Measurements from ENCODE around the gene HNF1A. TPM values are rescaled to one million over a fixed set of nuclear protein-coding genes. Genes with fewer than 3 reads are reported as not detected.

HNF1A gene
- total RNA-seq, 1 experiment from 2014 or later, result not detected

DNA sequence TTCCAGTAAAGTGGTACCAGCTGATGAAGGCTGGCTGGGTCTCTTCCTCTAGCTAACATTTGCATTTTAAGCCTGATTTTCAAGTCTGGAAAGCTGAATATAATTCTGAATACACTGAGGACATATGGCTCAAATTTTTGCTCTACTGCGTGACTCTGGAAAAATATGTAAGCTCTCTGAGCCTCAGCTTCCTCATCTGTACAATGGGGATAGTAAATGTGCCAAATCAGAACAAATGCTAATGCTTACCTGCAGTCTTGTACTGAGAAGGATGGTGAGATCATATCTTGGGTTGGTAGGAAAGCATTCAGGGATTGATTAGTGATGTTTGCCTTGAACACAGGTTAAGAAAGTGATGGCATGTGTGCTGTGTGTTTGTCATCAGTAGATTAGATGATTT is 14.6 kb downstream of the HNF1A start:
- Histone ChIP-seq H3K4me1 (ENCODE audit: control insufficient read depth in 1 of 2, insufficient read depth in 2 of 2, low read length in 2 of 2) (no peaks in the 10 kb centered on the region), H2AFZ (ENCODE audit: low read depth, low read length, poor library complexity, severe bottlenecking) (no peak overlapping the region), H3K9me2 (ENCODE audit: insufficient read depth) (no peaks in the 10 kb centered on the region), H3K36me3 (ENCODE audit: control insufficient read depth in 1 of 2, insufficient read depth in 2 of 2, low read length in 2 of 2) (no peaks in the 10 kb centered on the region), H3K27ac (ENCODE audit: low read depth, low read length) (no peak overlapping the region), H3K9me3 (ENCODE audit: control insufficient read depth in 1 of 2, insufficient read depth in 1 of 2, low read depth in 1 of 2, low read length in 2 of 2) (no peaks in the 10 kb centered on the region), H3K79me2 (ENCODE audit: insufficient read depth, low read length) (no peaks in the 10 kb centered on the region), H3K4me3 (replicated peaks in 1 of 2; ENCODE audit: low read depth in 1 of 2, low read length in 2 of 2) (no peak overlapping the region), H3K4me2 (ENCODE audit: low read length) (no peak overlapping the region), H3K27me3 (ENCODE audit: insufficient read depth, low read length) (no peaks in the 10 kb centered on the region), H4K20me1 (ENCODE audit: insufficient read depth) (no peaks in the 10 kb centered on the region), H3K9ac (ENCODE audit: low read length) (no peak overlapping the region)
- no peak for ATAC-seq
- RAD21 ChIA-PET (ENCODE audit: low non-redundant PET in 1 of 2, low total read pairs in 2 of 2, uncharacterized antibody in 2 of 2, unreplicated experiment in 2 of 2), result no interaction called here
- CTCF ChIA-PET, result interaction anchor here (1.4 kb wide), 1 partner anchor 21 kb away, joined by 4 read pairs; no protein-coding TSS in a partner anchor
- POLR2A ChIA-PET, result interaction anchor here (0.6 kb wide), 1 partner anchor 340 kb away, joined by 3 read pairs; no protein-coding TSS in a partner anchor
- TF ChIP-seq ZNF274 (IDR thresholded peaks at IDR 0.05; ENCODE audit: low read depth, low read length), result no peak
- TF ChIP-seq SP1 (IDR thresholded peaks at IDR 0.05; ENCODE audit: low read depth), result no peak
- no peak for TF ChIP-seq REST (IDR thresholded peaks at IDR 0.05; ENCODE audit: low read depth)
- TF ChIP-seq JUND (IDR thresholded peaks at IDR 0.05), result no peak
- TF ChIP-seq EGR1 (IDR thresholded peaks at IDR 0.05; ENCODE audit: low read depth), result no peak
- TF ChIP-seq SRF (IDR thresholded peaks at IDR 0.05; ENCODE audit: low read depth), result no peak
- TF ChIP-seq, protein P1, sequence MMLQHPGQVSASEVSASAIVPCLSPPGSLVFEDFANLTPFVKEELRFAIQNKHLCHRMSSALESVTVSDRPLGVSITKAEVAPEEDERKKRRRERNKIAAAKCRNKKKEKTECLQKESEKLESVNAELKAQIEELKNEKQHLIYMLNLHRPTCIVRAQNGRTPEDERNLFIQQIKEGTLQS (IDR thresholded peaks at IDR 0.05), result no peak
- TF ChIP-seq EZH2 (IDR thresholded peaks at IDR 0.05), result no peak
- TF ChIP-seq POLR2A (IDR thresholded peaks at IDR 0.05; ENCODE audit: borderline replicate concordance, extremely low read depth, insufficient read depth, insufficient read length), result no peak
- no peak for TF ChIP-seq SIN3A (IDR thresholded peaks at IDR 0.05; ENCODE audit: low read depth)
- intact Hi-C loops (cut with micrococcal nuclease), result no loop called here
- BruUV-seq (replicated peaks), result no TSS peak
- DNase-seq (ENCODE audit: low read depth, low spot score), result no peak
